Stimulated activated CD8-positive, alpha-beta memory T cell treated with anti-CD3 and anti-CD28 coated beads, Interleukin-15, amount 100 ng/mL, for 4 hours (primary cell): ENCODE measurements around the gene CHKB.
"Not testable (repeated sequence)": the region's sequence is repeated elsewhere in the genome, so short reads cannot be mapped to it uniquely, and the experiment has no call there.

Experiments used
- DNase-seq, 2 donors: peaks; one replicate each; pipeline ENCODE4 v3.0.0-alpha.2; 2020; ENCODE audit warnings: low read depth in 2 of 2

The CHKB gene

DNA sequence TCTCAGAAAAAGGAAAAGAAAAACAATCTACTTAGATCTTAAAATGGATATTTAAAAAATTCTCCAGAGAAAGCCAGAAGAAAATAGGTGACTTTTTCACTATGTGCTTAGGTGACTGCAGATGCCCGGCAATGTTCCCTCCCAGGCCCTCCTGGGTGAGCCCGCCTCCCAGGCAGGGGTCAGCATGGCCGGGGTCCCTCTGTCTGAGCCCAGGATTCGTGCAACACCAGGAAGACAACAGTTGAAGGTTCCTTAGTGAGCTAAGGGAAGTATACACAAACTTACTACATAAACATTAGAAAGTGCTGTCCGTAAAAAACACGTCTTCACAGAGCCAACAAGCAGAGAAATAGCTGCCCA is 29.5 kb upstream of the CHKB start:
- no peak for DNase-seq

DNA sequence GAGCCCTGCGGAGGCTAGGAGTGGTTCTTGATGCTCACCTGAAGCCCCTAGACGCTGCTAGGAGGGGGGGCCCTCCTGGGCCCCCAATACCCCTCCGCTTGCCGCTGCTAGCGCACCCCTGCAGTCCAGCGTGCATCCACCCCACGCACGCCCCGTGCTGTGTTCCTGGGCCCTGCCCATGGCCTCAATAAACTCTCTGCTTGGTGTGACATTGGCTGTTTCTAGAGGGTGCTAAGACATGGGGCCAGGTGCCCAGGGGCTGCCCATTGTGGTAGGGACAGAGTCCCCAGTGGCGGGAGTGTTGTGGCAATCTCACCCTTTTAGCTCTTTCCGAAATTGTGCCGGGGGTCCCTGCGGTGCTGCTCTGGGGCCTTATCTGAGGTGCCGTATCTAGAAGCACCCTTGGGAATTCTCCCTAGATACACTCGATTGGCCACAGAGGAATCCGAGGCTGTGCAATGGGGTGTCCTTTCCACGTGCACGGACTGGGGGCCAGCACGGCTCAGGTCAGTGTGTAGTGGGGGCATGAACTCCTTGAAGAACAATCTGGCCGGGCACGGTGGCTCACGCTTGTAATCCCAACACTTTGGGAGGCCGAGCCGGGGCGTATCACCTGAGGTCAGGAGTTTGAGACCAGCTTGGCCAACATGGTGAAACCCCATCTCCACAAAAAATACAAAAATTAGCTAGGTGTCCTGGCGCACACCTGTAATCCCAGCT is 28.9 kb upstream of the CHKB start:
- no peak for DNase-seq

DNA sequence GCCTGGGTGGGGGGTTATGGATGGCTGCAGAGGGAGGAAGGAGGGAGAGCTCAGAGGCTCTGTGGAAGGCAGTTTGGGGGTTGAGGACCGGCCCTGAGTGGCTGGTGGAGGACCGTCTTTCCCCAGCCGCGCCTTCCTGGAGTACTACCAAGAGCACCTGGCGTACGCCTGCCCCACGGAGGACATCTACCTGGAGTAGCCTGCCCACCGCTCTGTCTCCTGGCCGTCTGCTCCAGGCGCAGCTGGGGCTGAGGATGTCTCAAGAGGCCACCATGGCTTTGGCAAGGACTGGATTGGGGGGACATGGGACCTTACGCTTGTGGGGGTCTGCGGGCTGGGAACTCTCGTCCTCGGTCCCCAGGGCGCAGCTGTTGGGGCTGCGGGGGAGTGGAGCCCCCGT is 27.9 kb upstream of the CHKB start:
- DNase-seq: no peak

DNA sequence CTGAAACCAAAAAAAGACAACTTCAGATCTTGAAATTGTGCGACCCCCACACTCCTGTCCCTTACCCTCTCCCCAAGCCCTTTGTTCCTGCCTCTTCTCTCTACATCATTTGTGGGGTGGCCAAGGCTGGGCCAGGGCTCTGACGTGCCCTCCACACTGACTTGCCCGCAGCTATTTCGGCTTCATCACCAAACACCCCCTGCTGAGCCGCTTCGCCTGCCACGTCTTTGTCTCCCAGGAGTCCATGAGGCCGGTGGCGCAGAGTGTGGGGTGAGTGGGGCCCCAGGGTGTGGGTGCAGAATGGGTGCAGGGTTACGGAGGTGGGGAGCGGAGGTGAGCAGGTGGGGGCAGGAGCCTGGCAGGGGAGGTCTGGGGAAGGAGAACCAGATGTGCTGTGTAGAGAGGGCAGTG is 27.4 kb upstream of the CHKB start:
- no peak for DNase-seq

DNA sequence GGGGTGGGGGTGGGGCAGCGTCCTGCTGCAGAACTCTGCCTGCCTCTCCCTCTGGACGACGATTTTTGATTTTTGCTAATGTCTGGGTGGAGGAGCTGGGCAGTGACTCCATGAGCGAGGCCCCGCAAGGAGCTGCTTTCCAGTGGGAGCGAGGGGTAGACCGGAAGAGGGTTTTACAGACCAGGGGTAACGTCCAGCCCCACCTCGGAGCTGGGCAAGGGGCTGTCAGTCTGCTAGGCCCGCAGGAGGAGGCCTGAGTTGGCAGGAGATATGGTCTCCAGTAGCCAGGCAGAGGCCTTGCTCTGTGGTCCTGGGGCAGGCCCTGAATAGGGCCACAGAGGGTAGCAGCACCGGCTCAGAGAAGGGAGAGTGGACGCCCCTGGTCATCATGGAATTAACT is 26.9 kb upstream of the CHKB start:
- DNase-seq: no peak

DNA sequence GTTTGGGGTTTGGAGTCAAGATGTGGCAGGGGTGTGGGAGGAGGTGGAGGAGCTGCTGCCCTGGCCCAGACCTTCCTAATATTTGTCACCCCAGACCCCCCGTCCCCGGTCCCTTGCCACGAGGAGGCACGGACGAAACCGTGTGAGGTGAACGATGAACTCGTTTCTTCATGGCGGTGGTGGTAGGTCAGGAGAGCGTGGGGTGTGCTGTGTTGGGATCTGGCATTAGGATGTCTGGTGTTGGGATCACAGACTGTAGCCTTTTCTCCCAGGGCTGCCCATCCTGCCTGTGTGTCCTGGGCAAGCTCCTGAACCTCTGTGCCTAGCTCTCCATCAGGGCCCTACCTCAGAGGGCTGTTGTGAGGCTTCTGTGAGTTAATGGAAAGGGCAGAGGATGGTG is 26.3 kb upstream of the CHKB start:
- no peak for DNase-seq

DNA sequence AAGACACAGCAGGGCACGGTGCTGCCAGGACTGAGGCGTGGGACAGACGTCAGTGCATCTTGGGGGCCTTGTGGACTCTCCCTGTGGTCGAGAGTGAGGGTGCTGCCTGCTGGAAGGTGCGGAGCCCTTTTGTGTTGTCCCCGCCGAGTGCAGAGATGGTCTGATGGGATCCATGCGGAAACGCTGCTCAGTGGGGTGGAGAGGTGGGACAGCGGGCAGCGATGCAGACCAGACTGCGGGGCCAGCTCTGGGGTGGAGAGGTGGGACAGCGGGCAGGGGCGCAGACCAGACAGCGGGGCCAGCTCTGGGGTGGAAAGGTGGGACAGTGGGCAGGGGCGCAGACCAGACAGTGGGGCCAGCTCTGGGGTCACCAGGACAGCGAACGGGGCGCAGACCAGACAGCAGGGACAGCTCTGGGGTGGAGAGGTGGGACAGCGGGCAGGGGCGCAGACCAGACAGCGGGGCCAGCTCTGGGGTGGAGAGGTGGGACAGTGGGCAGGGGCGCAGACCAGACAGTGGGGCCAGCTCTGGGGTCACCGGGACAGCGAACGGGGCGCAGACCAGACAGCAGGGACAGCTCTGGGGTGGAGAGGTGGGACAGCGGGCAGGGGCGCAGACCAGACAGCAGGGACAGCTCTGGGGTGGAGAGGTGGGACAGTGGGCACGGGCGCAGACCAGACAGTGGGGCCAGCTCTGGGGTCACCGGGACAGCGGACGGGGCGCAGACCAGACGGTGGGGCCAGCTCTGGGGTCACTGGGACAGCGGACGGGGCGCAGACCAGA is 25.6 kb upstream of the CHKB start:
- not testable (repeated sequence) for DNase-seq

DNA sequence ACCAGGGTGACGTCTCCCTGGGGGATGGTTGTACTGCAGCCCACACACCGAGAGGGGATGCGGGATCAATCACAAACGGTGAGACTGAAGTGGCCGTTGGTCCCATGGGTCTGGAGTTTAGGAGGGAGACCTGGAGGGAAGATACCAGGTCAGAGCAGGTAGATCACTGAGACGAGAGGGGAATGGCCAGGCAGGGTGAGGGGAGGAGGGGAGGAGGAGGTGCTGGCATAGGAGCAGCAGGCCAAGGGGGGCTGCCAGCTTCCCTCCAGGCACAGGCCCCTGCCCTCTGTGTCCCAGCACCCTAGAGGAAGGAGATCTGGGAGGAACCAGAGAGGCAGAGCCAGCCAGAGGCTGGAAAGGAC is 25.0 kb upstream of the CHKB start:
- DNase-seq: no peak

DNA sequence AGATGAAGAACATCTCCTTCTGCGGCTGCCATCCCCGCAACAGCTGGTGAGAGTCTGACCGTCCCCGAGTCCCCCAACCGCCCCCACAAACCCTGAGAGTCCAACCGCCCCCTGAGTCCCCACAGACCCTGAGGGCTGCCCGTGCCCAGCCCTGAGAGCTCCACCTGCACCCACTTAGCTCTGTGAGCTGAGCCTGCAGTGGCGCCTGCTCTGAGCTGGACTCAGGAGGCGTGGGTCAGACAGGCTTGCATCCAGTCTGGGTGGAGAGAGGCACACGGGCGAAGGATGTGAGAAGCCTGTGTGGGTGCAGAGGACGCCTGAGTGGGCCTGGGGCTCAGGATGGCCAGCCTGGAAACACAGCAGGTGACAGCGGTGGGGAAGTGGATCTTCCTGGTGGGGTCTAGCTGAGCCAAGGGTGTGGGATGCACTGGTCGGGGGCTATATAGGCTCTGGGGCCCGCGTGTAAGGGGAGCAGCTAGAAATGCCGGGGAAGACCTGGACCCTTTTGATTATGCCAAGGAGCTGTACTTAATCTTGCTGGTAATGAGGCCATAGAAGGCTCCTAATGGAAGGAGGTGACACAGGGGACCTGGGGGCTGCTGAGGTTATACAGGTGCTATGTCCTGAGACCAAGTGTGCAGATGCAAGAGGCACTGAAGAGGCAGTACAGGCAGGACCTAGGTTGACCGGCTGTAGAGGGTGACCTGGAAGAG is 24.5 kb upstream of the CHKB start:
- no peak for DNase-seq

DNA sequence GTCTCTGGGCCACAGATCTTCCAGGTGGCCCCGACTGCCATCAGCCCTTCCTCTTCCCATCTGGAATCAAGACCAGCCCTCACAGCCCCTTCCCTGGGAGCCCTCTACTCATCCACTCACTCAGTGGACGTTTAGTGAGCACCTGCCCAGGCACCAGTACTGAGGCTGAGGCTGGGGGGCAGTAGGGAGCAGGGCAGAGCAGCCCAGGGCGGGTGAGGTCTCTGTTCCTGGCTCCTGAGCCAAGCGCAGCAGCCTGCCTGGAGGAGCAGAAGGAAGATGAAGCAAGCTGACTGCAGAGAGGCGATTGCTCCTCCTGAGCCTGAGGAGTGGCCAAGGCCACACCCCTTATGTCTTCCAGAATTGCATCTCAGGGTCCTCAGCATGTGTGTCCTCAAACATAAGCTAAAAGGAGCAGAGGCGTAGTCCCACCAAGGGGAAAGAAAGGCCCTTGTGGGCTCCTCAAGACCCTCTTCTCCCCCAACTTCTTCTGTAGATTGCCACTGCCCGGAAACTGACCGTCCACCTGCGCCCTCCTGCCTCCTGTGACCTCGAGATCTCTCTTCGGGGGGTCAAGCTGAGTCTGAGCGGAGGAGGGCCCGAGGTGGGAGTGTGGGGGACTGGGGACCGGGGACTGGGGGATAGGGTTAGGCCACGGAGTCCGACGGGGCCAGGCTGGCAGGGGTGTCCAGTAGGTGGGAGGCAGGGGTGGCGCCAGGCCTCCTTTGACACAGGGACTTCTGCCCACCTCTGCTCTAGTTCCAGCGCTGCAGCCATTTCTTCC is 23.7 kb upstream of the CHKB start:
- DNase-seq: no peak

DNA sequence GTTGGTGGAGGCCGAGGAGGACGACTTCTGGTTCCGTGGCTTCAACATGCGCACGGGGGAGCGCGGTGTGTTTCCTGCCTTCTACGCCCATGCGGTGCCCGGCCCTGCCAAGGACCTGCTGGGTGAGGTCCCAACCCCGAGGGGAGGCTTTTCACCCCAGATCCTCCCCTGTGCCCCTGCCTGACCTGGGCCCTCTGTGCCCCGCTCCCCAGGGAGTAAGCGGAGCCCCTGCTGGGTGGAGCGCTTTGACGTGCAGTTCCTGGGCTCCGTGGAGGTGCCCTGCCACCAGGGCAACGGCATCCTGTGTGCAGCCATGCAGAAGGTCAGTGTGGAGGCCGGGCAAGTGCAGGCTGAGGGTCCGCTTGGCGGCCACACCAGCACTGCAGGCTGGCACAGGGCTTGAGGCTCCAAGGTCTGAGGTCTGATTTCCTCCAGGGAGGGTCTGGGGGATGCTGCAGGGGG is 23.0 kb upstream of the CHKB start:
- DNase-seq: no peak

DNA sequence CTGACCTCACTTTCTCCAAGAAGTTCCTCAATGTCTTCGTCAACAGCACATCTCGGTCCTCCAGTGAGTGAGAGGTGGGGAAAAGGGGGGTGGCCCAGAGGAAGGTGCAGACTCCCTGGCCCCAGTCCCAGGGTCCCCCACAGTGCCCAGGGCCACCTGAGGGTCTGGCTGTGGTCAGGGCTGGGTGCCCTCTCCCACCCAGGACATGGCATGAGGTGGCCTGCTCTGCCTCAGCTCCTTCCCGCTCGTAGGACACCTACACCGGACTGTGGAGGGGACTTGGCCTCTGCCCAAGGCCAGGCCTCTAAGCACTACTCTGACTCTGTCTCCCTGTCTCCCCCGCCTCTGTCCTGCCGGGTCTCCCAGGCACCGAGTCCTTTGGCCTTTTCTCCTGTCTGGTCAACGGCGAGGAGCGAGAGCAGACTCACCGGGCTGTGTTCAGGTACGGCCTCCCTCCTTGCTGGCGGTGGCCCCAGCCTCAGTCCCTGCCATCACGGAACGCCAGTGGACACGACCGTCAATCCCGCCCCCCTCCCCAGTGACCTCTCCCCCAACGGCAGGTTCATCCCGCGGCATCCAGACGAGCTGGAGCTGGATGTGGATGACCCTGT is 22.5 kb upstream of the CHKB start:
- DNase-seq: no peak

DNA sequence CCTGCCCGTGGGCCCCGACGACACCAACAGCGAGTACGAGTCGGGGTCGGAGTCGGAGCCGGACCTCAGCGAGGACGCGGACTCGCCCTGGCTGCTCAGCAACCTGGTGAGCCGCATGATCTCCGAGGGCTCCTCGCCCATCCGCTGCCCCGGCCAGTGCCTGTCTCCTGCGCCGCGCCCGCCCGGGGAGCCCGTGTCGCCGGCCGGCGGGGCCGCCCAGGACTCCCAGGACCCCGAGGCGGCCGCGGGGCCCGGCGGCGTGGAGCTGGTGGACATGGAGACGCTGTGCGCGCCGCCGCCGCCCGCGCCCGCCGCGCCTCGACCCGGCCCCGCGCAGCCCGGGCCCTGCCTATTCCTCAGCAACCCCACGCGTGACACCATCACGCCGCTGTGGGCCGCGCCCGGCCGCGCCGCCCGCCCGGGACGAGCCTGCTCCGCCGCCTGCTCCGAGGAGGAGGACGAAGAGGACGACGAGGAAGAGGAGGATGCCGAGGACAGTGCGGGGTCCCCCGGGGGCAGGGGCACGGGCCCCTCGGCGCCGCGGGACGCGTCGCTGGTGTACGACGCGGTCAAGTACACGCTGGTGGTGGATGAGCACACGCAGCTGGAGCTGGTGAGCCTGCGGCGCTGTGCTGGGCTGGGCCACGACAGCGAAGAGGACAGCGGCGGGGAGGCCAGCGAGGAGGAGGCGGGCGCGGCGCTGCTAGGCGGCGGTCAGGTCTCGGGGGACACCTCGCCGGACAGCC is 21.8 kb upstream of the CHKB start:
- no peak for DNase-seq

DNA sequence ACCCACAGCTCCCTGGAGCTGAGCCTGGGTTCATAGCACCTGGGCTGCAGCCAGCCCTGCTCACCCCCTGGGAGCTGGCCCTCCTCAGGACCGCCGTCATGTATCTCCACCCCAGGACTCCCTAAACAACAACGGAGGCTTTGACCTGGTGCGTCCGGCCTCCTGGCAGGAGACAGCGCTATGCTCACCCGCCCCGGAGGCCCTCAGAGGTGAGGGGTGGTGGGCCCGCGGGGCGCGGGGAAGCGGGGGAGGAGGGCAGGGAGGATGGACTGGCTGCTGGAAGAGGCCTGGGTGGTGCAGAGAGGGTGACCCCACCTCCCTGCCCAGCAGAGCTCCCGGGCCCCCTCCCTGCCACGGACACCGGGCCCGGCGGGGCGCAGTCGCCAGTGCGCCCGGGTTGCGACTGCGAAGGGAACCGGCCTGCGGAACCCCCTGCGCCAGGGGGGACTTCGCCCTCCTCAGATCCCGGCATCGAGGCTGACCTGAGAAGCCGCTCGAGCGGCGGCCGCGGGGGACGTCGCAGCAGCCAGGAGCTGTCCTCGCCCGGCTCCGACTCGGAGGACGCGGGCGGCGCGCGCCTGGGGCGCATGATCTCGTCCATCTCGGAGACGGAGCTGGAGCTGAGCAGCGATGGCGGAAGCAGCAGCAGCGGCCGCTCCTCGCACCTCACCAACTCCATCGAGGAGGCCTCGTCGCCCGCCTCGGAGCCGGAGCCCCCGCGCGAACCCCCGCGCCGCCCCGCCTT is 21.0 kb upstream of the CHKB start:
- no peak for DNase-seq

DNA sequence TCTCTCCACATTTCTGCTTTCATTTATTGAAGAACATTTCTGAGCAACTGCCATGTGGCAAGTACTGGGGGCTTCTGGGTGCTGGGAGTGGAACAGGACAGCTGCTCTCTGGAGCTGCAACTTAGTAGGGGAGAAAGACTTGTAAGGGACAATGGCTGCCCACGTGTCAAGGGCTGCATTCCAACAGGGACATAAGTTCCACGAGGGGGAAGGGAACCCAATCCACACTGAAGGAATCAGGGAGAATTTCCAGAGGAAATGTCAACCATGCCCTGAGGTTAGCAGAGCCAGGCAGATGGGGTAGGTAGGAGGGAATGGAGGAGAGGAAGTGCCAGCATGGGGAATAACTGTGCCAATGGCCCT is 19.7 kb upstream of the CHKB start:
- DNase-seq: no peak

DNA sequence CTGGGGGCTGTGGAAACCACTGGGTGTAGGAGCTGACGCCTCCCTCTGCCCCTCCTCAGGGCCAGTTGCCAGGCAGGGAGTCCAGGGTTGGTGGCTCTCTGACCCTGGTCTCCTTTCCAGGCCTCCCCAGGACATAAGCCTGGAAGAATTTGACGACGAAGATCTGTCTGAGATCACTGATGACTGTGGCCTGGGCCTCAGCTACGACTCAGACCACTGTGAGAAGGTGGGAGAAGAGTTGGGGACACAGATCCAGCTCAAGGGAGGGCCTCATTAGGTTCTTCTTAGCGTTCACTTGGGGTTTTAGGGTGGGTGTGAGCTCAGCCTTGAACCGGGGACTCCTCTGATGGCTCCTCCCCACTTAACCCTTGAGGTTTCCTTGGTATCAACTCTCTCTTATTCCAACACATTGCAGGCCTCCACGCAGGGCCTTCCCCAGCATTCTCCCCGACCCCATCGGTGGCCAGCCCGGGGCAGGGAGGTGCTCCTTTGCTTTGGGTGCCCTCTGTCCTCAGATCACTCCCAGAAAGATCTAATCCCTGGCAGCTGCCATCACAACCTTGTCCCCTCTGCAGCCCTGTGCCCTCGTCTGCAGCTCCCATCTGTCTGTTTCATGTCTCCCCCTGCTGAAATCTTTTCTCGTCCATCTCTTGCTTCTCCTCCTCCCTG is 19.2 kb upstream of the CHKB start:
- DNase-seq: no peak

DNA sequence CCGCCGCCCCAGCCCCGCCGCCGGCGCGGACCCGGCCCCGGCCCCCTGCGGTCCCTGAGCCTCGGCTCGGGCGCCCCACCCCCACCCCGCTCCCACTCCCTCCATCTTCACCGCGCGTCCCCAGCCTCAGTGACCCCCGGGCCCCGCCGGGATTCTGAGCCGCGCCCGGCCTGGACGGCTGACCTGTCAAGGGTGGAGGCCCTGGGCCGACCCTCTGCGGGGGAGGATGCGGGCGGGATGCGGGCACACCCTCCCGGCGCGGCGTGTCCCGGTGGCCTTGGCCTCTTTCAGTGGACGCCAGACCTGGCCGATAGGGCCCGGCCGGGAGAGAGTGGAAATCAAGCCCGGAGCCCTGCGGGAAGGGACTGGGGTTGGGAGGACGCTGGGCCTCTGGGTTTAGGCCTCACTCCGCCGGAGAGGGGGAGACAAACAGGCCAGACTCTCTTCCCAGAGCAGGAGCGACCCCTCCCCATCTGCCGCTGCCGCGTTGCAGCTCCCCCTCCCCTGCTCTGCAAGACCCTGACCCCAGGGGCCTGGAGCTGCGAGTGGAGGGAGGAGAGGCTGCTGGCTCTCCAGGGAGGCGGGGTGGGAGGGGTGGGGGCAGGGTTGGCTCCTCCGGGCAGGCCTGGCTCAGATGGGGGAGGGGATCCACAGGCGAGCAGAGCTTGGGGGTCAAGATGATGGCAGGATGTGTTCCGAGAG is 18.5 kb upstream of the CHKB start:
- no peak for DNase-seq

DNA sequence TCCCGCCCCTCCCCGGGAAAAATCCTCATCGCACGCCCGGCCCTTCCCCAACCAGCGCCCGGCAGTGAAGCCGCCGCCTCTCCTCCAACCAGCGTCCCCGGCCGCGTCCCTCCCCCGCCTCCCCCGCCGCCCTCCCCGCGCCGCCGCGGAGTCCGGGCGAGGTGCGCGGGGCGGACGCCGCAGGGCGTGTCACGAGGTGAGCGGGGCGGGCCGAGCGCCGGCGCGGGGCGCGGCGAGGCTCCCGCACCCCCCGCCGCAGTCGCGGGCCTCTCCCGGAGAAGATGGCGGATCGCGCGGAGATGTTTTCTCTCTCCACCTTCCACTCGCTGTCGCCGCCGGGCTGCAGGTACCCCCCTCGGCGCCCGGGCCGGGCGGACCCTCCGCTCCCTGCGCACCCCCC is 17.9 kb upstream of the CHKB start, which contains the start of gene MAPK8IP2:
Gene MAPK8IP2, plus strand, starts transcription at position 256 of the 400 bp plus-strand sequence. Its CDS starts 26 bp downstream, at position 282.
- DNase-seq: no peak
